MM.1S (cell line): ENCODE measurements around the gene VAV2.
"Not testable (repeated sequence)": the region's sequence is repeated elsewhere in the genome, so short reads cannot be mapped to it uniquely, and the experiment has no call there.

ENCODE experiments used
- DNase-seq: peaks from one replicate; pipeline ENCODE4 v3.0.0-alpha.2; 2015
- H2AFZ ChIP-seq: fragments of 300-600 bp; sonication (generic); 2 replicates; pipeline ENCODE4 v1.6.0; 2016; ENCODE audit warnings: antibody characterized with exemption, low read length
- H3F3A ChIP-seq: fragments of 300-600 bp; sonication (generic); 2 replicates; pipeline ENCODE4 v1.6.1; 2016; ENCODE audit warnings: mild to moderate bottlenecking, antibody characterized with exemption, low read length, moderate library complexity, mixed read lengths; ENCODE audit not compliant: insufficient read depth
- H3K27ac ChIP-seq: fragments of 300-600 bp; sonication (generic); 2 replicates; pipeline ENCODE4 v1.5.1; 2016; ENCODE audit warnings: mild to moderate bottlenecking, low read length
- H3K27me3 ChIP-seq: fragments of 300-600 bp; sonication (generic); replicated peaks from 2 replicates; pipeline ENCODE4 v1.6.0; 2016; ENCODE audit warnings: low read length; ENCODE audit not compliant: insufficient read depth
- H3K36me3 ChIP-seq: fragments of 300-600 bp; sonication (generic); replicated peaks from 2 replicates; pipeline ENCODE4 v1.6.1; 2016; ENCODE audit warnings: mild to moderate bottlenecking, low read length, mixed read lengths; ENCODE audit not compliant: insufficient read depth
- H3K4me1 ChIP-seq: fragments of 300-600 bp; sonication (generic); 2 replicates; pipeline ENCODE4 v1.6.1; 2016; ENCODE audit warnings: low read length, mixed read lengths
- H3K4me2 ChIP-seq: fragments of 300-600 bp; sonication (generic); 2 replicates; pipeline ENCODE4 v1.6.0; 2016; ENCODE audit warnings: low read depth, low read length
- H3K4me3 ChIP-seq: fragments of 300-600 bp; sonication (generic); 2 replicates; pipeline ENCODE4 v1.5.1; 2016; ENCODE audit warnings: low read length, mixed read lengths
- H3K79me2 ChIP-seq: fragments of 300-600 bp; sonication (generic); 2 replicates; pipeline ENCODE4 v1.6.1; 2016; ENCODE audit warnings: mixed run types, low read length, mixed read lengths
- H3K9ac ChIP-seq: fragments of 300-600 bp; sonication (generic); 2 replicates; pipeline ENCODE4 v1.6.1; 2016; ENCODE audit warnings: low read length, mixed read lengths
- H3K9me2 ChIP-seq: fragments of 300-600 bp; sonication (generic); replicated peaks from 2 replicates; pipeline ENCODE4 v1.6.1; 2016; ENCODE audit warnings: mild to moderate bottlenecking, low read length, mixed read lengths; ENCODE audit not compliant: insufficient read depth
- H3K9me3 ChIP-seq: fragments of 300-600 bp; sonication (generic); replicated peaks from 2 replicates; pipeline ENCODE4 v1.6.1; 2016; ENCODE audit warnings: mild to moderate bottlenecking, low read length, mixed read lengths; ENCODE audit not compliant: insufficient read depth
- H4K20me1 ChIP-seq: fragments of 300-600 bp; sonication (generic); 2 replicates; pipeline ENCODE4 v1.6.1; 2016; ENCODE audit warnings: mild to moderate bottlenecking, low read length, moderate library complexity, mixed read lengths; ENCODE audit not compliant: insufficient read depth
- EZH2 ChIP-seq: fragments of 300-600 bp; sonication (generic); optimal IDR thresholded peaks from 2 replicates; pipeline ENCODE3; 2017; ENCODE audit warnings: low read depth, mild to moderate bottlenecking, antibody characterized with exemption, low read length, mixed read lengths
- EZH2phosphoT487 ChIP-seq: fragments of 300-600 bp; sonication (generic); IDR thresholded peaks from 2 replicates; pipeline ENCODE4 v1.6.1; 2018; ENCODE audit warnings: antibody characterized with exemption, low read length
- TF ChIP-seq, protein P1 (sequence below): fragments of 300-600 bp; sonication (generic); IDR thresholded peaks from 2 replicates; pipeline ENCODE4 v1.5.1; 2016; ENCODE audit warnings: antibody characterized with exemption, low read length, mixed read lengths

The VAV2 gene

DNA sequence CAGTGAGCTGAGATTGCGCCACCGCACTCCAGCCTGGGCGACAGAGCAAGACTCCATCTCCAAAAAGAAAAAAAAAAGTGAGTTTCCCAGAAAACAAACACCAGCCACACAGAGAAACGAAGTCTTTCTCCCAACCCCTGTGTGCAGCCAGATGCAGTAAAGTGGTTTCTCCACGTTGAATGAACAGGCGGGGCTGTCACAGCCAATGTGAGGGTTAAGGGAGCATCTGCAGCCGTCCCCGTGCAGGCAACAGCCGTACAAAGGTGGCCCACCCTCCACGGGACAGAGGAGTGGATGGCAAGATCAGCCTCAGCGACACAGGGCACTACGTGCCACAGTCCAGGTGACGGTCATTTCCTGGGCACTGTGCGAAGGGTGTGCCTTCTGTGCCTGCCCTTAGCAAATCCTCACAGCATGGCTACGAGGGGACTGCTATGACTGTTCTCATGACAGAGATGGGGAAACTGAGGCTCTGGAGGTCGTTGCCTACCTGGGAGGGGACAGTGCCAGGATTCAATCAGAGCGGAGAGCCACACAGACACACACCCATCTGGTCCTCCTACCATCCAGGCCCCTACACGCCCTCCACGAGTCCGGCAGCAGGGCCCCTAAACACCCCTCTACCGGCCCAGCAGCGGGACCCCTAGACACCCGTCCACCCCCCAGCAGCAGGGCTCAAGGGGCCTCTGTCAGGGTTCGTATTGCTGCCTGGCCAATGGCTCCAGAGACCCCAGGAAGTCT is 2.3 kb downstream of the VAV2 start:
- Histone ChIP-seq H3K79me2 (no peaks in the 10 kb centered on the region), H3K9ac (no peak overlapping the region), H3K27ac (no peak overlapping the region)

GRCh38 chr9:133988771-133989170 is 3.4 kb downstream of the VAV2 start:
- not testable (repeated sequence) for H3K9me2 ChIP-seq, DNase-seq, H3K4me3 ChIP-seq, H3K9ac ChIP-seq, H3K27ac ChIP-seq, H2AFZ ChIP-seq, H3F3A ChIP-seq, H3K79me2 ChIP-seq, H4K20me1 ChIP-seq, H3K36me3 ChIP-seq, H3K9me3 ChIP-seq, H3K4me1 ChIP-seq, H3K4me2 ChIP-seq
- H3K27me3 ChIP-seq: peaks cover 18% of the 10 kb centered on the region

More for the DNA sequence above, 2.3 kb downstream of the VAV2 start:
- no peak overlapping the region for H3K4me3 ChIP-seq
- H3K27me3 ChIP-seq: peaks cover 23% of the 10 kb centered on the region
- no peaks in the 10 kb centered on the region for H3K9me3 ChIP-seq
- no peaks in the 10 kb centered on the region for H4K20me1 ChIP-seq
- no peaks in the 10 kb centered on the region for H3F3A ChIP-seq
- no peak for DNase-seq
- no peak overlapping the region for H3K4me2 ChIP-seq
- H3K4me1 ChIP-seq: peaks cover 3% of the 10 kb centered on the region; the same call in 1 of the 2 replicates
- TF ChIP-seq, protein P1, sequence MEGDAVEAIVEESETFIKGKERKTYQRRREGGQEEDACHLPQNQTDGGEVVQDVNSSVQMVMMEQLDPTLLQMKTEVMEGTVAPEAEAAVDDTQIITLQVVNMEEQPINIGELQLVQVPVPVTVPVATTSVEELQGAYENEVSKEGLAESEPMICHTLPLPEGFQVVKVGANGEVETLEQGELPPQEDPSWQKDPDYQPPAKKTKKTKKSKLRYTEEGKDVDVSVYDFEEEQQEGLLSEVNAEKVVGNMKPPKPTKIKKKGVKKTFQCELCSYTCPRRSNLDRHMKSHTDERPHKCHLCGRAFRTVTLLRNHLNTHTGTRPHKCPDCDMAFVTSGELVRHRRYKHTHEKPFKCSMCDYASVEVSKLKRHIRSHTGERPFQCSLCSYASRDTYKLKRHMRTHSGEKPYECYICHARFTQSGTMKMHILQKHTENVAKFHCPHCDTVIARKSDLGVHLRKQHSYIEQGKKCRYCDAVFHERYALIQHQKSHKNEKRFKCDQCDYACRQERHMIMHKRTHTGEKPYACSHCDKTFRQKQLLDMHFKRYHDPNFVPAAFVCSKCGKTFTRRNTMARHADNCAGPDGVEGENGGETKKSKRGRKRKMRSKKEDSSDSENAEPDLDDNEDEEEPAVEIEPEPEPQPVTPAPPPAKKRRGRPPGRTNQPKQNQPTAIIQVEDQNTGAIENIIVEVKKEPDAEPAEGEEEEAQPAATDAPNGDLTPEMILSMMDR: no peak
- TF ChIP-seq EZH2 (no peak), EZH2phosphoT487 (no peak)
- H3K9me2 ChIP-seq: no peaks in the 10 kb centered on the region
- no peak overlapping the region for H2AFZ ChIP-seq
- no peaks in the 10 kb centered on the region for H3K36me3 ChIP-seq

DNA sequence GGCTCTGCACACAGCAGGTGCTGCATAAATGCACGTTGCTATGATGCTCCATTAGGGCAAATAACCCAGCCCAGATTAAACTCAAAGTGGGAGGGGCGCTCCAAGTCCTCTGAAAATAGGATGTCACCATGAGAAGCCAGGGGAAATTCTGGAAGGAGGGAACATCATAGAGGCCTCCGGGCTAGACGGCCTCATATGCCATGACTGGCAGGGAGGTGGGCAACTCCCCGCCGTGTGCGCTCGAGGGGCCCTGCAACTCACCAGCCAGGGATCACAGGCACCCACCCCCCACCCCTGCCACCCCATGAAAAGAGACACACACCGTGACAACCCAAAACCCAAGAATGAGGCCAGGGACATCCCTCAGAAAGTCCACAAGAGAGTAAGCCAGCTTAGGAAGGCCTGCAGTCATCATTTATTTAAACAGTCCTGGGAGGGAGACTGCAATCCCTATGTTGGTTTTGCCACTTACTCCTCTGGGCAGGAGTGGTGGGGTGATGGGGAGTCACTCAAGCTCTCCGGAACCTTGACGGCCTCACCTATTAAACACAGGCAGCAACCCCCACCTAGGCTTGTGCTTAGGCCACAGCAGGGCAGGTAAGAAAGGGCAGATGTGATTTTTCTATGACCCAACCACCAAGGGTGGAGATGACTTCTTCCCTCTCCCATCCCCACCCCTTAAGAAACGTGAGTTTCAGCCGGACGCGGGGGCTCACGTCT is 4.0 kb downstream of the VAV2 start:
- no peak for DNase-seq
- peaks cover 11% of the 10 kb centered on the region for H3K27me3 ChIP-seq
- H3K9me3 ChIP-seq: no peaks in the 10 kb centered on the region
- no peaks in the 10 kb centered on the region for H3K9me2 ChIP-seq
- no peaks in the 10 kb centered on the region for H3K4me1 ChIP-seq
- H3K4me2 ChIP-seq: no peak overlapping the region
- H3K36me3 ChIP-seq: no peaks in the 10 kb centered on the region
- TF ChIP-seq EZH2phosphoT487 (no peak), EZH2 (no peak)
- TF ChIP-seq, protein P1: no peak
- no peak overlapping the region for H3K9ac ChIP-seq
- H2AFZ ChIP-seq: no peak overlapping the region
- no peaks in the 10 kb centered on the region for H4K20me1 ChIP-seq
- no peak overlapping the region for H3K4me3 ChIP-seq
- H3K27ac ChIP-seq: no peak overlapping the region
- H3F3A ChIP-seq: no peaks in the 10 kb centered on the region
- H3K79me2 ChIP-seq: no peaks in the 10 kb centered on the region

DNA sequence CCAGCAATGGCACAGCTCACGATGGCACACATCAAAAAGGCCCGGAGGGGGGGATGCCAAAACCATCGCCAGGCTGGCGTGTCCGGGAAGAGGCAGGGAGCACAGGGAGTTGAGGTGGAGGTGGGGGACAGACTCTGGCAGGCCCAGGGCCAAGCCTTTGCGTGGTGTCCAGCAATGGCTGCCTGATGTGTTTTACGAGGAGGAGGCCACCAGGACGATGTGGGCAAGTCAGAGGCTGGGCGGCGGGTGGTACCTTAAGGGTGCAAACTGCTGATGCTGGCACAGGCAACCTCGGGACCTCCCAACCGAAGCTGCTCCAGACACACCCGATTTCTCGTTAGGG is 4.7 kb downstream of the VAV2 start:
- Histone ChIP-seq H3K36me3 (no peaks in the 10 kb centered on the region), H3K27ac (no peak overlapping the region), H3K27me3 (peaks cover 9% of the 10 kb centered on the region), H3K4me3 (no peak overlapping the region), H3K9ac (no peak overlapping the region), H4K20me1 (no peaks in the 10 kb centered on the region), H3F3A (no peaks in the 10 kb centered on the region), H3K4me1 (no peaks in the 10 kb centered on the region), H3K4me2 (no peak overlapping the region), H3K9me2 (no peaks in the 10 kb centered on the region), H2AFZ (no peak overlapping the region), H3K9me3 (no peaks in the 10 kb centered on the region), H3K79me2 (no peaks in the 10 kb centered on the region)
- DNase-seq: no peak
- TF ChIP-seq EZH2phosphoT487: no peak
- TF ChIP-seq, protein P1: no peak
- no peak for TF ChIP-seq EZH2
